B cell (primary cell): ENCODE measurements around the gene TMEFF1.

ENCODE experiments used
- EZH2 ChIP-seq: IDR thresholded peaks from 2 replicates; pipeline ENCODE4 v1.6.1; 2012; ENCODE audit warnings: borderline replicate concordance, low read depth, mild to moderate bottlenecking, moderate library complexity, low read length; ENCODE audit not compliant: insufficient read depth, poor library complexity, severe bottlenecking
- TF ChIP-seq, protein P1 (sequence below): fragments of 200-600 bp; IDR thresholded peaks from one replicate; pipeline ENCODE4 v1.8.0; 2022; ENCODE audit warnings: antibody characterized with exemption, mild to moderate bottlenecking

DNA sequence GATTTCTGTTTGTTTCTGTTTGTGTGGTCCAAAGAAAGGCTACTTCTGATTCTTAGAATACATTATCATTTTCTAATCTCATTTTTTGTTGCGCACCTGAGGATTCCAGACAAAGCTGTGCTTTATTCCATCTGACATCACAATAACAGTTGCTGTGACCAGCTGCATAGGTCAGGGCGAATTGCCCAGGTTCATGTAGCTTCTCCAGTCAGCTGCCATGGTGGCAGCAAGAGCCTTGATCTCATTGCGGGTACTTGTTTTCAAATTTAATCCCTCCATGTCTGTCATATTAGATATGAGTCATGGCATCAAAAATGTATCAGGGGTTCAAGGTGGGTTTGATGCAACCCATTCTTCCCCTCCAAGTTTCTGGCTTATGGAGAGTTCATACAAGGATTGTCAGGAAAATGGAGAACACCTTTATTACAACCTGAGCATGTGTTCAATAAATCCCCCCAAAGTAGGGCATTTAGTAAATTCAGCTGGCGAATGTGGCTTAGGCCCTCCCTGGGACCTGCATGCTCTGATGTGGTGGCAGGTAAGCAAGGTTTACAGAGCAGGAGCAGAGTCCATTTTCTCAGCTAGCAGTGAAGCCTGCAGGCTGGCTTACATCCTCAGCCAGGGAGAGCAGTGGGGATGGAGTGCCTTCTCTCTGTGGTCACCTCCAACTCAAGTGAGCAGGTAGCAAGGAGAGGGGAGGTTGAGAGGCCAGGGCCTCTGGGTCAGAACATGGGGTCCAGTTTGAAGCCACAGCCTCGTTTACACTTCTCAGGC lies 118.9 kb downstream of the TMEFF1 start:
- TF ChIP-seq EZH2, result no peak
- TF ChIP-seq, protein P1, sequence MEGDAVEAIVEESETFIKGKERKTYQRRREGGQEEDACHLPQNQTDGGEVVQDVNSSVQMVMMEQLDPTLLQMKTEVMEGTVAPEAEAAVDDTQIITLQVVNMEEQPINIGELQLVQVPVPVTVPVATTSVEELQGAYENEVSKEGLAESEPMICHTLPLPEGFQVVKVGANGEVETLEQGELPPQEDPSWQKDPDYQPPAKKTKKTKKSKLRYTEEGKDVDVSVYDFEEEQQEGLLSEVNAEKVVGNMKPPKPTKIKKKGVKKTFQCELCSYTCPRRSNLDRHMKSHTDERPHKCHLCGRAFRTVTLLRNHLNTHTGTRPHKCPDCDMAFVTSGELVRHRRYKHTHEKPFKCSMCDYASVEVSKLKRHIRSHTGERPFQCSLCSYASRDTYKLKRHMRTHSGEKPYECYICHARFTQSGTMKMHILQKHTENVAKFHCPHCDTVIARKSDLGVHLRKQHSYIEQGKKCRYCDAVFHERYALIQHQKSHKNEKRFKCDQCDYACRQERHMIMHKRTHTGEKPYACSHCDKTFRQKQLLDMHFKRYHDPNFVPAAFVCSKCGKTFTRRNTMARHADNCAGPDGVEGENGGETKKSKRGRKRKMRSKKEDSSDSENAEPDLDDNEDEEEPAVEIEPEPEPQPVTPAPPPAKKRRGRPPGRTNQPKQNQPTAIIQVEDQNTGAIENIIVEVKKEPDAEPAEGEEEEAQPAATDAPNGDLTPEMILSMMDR, result no peak
